Measurements from ENCODE around the gene HMGA1. TPM values are rescaled to one million over a fixed set of nuclear protein-coding genes. Genes with fewer than 3 reads are reported as not detected.

HMGA1 gene
- polyA plus RNA-seq, 1 of the 3 experiments (the other 2 are of a cell fraction), result 433 TPM

GRCh38 chr6:34237722-34238584 lies 1.3 kb downstream of the HMGA1 start:
- Histone ChIP-seq H3K4me3 (ENCODE audit: low read depth in 2 of 2, low read length in 1 of 2) (peak overlapping the region; percentile 80 to 82), H3K27me3 (ENCODE audit: insufficient read depth) (no peaks in the 10 kb centered on the region), H3F3A (replicated peaks; ENCODE audit: insufficient read depth) (peaks cover 40% of the 10 kb centered on the region), H3K36me3 (replicated peaks in 1 of 2; ENCODE audit: control insufficient read depth in 1 of 2, insufficient read depth in 2 of 2, low read length in 1 of 2) (peaks cover 11 to 17% of the 10 kb centered on the region in 2 experiments), H3K79me2 (ENCODE audit: insufficient read depth) (peaks cover 30% of the 10 kb centered on the region), H4K20me1 (ENCODE audit: insufficient read depth) (no peaks in the 10 kb centered on the region), H3K9me2 (no peaks in the 10 kb centered on the region), H3K27ac (ENCODE audit: low read depth in 2 of 2, low read length in 1 of 2) (peak overlapping the region; percentile 72 to 85), H3K9me3 (no peaks in the 10 kb centered on the region), H2AFZ (ENCODE audit: low read depth) (peak overlapping the region; percentile 76; the same call in 1 of the 2 replicates), H3K4me2 (peak overlapping the region; percentile 81), H3K4me1 (ENCODE audit: control insufficient read depth in 1 of 2, insufficient read depth in 2 of 2, low read depth in 1 of 2, low read length in 1 of 2) (peaks cover 9 to 34% of the 10 kb centered on the region in 2 experiments), H3K9ac (peak overlapping the region; percentile 95)
- DNase-seq, result peak; percentile 91
- 5% methylated on average over 31 of the region's 64 CpGs for WGBS (ENCODE audit: low lambda C conversion rate)
- ChIA-PET CTCF (interaction anchor here (1.4 to 2.0 kb wide), 3 partner anchors 11 to 289 kb away, joined by 4 to 18 read pairs (median 4); no protein-coding TSS in a partner anchor), POLR2A (interaction anchor here (1.2 to 1.7 kb wide), 2 partner anchors 10 to 14 kb away, joined by 3 to 15 read pairs; no protein-coding TSS in a partner anchor)
- TF ChIP-seq MXI1 (IDR thresholded peaks at IDR 0.05; ENCODE audit: low read depth, low read length) (peak; percentile 67), POLR2AphosphoS5 (IDR thresholded peaks at IDR 0.05; ENCODE audit: low read depth, low read length) (no peak), MAX (IDR thresholded peaks at IDR 0.05; ENCODE audit: low read depth) (peak; percentile 90), CTCF (IDR thresholded peaks at IDR 0.05) (peak; percentile 50), EP300 (IDR thresholded peaks at IDR 0.05; ENCODE audit: borderline replicate concordance in 1 of 2, low read depth in 1 of 2, low read length in 1 of 2) (0 out of 4 replicates have a peak, but pooled peaks of 1 of the 2 experiments have one; percentile 2), SMC3 (IDR thresholded peaks at IDR 0.05; ENCODE audit: low read depth, low read length) (0 out of 2 replicates have a peak, but pooled peaks have one; percentile 12), YY1 (IDR thresholded peaks at IDR 0.05; ENCODE audit: low read depth) (no peak)

DNA sequence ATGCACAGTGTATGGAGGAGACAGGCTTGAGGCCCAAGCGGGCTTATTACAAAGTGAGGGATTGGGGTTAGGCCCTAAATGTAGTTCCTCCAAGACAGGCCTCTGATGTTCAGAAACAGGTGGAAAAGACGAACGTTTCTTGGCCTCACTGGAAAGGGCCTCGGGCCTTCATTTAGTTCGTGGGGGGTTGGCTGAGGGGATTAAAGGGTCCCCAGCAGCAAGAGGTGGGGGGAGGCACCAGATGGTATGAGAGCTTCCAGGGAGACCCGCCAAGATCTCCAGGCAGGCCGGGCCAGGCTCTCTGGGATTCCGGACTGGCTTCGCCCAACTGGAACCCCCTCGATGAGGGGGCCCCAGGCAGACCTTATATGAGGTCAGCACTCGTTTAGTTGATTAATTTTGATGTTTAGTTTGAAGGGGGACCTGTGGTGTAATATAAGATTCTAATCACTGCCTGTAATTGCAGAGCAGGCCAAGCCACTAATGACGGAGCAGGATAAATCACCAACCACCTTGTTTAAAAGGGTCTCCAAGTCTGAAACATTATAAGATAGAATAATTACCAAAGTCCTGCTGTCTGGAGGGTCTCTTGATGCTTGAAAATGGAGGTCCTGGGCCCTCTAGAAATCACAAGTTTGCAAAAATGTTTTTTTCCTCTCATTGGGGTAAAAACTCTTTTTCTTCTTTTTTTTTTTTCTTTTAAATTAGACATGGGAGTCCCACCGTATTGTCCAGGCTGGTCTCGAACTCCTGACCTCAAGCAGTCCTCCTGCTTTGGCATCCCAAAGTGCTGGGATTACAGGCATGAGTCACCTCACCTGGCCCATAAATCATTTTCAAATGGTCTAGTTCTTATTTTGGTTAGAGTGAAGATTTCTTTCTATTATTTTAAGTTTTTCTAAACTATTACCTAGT lies 2.2 kb downstream of the HMGA1 start:
- 48% methylated on average over 12 of the region's 14 CpGs for whole genome bisulfite sequencing (ENCODE audit: low lambda C conversion rate)
- H3K36me3 ChIP-seq (replicated peaks in 1 of 2; ENCODE audit: control insufficient read depth in 1 of 2, insufficient read depth in 2 of 2, low read length in 1 of 2), result peaks cover 11 to 17% of the 10 kb centered on the region in 2 experiments
- H3K27me3 ChIP-seq (ENCODE audit: insufficient read depth), result no peaks in the 10 kb centered on the region
- ChIA-PET CTCF (no interaction called here), POLR2A (no interaction called here)
- H3K9ac ChIP-seq, result peak overlapping the region; percentile 95
- H3K4me2 ChIP-seq, result peak overlapping the region; percentile 81
- H4K20me1 ChIP-seq (ENCODE audit: insufficient read depth), result no peaks in the 10 kb centered on the region
- peaks cover 41% of the 10 kb centered on the region for H3F3A ChIP-seq (replicated peaks; ENCODE audit: insufficient read depth)
- H3K27ac ChIP-seq (ENCODE audit: low read depth in 2 of 2, low read length in 1 of 2), result peak overlapping the region; percentile 72 to 85
- peaks cover 9 to 43% of the 10 kb centered on the region in 2 experiments for H3K4me1 ChIP-seq (ENCODE audit: control insufficient read depth in 1 of 2, insufficient read depth in 2 of 2, low read depth in 1 of 2, low read length in 1 of 2)
- H3K9me2 ChIP-seq, result no peaks in the 10 kb centered on the region
- no peaks in the 10 kb centered on the region for H3K9me3 ChIP-seq
- H3K4me3 ChIP-seq (ENCODE audit: low read depth in 2 of 2, low read length in 1 of 2), result peak overlapping the region; percentile 80 to 82
- peak; percentile 59 for DNase-seq
- 0 out of 2 replicates have a peak, but pooled peaks have one; percentile 26 for TF ChIP-seq PBX3 (IDR thresholded peaks at IDR 0.05)
- peak; percentile 40; the same call in 1 of the 2 replicates for TF ChIP-seq FOSL2 (IDR thresholded peaks at IDR 0.05; ENCODE audit: borderline replicate concordance, low read depth)
- TF ChIP-seq RFX5 (IDR thresholded peaks at IDR 0.05; ENCODE audit: low read length), result no peak
- no peak for TF ChIP-seq ZBTB33 (IDR thresholded peaks at IDR 0.05; ENCODE audit: borderline replicate concordance, low read depth)
- TF ChIP-seq ELF1 (IDR thresholded peaks at IDR 0.05), result no peak
- H2AFZ ChIP-seq (ENCODE audit: low read depth), result no peak overlapping the region
- H3K79me2 ChIP-seq (ENCODE audit: insufficient read depth), result peaks cover 30% of the 10 kb centered on the region
